GM12875 (cell line): Measurements from ENCODE around the gene CENPP.
A peak's percentile ranks its signal among the peaks of the same experiment; 100 is the strongest.

Experiments
- H3K4me3 ChIP-seq: one replicate; pipeline ENCODE4 v1.5.1; 2011; ENCODE audit warnings: low read depth, low read length, control low read depth
- CTCF ChIP-seq: IDR thresholded peaks from 2 replicates; pipeline ENCODE4 v1.5.1; 2011; ENCODE audit warnings: low read depth, mild to moderate bottlenecking, control low read depth, inconsistent platforms, low read length, moderate library complexity, borderline replicate concordance; ENCODE audit not compliant: insufficient read depth

Gene CENPP

GRCh38 chr9:92500725-92501124 is 175.0 kb downstream of the CENPP start:
- TF ChIP-seq CTCF = no peak
- H3K4me3 ChIP-seq = no peak overlapping the region

- peak; percentile 67 for TF ChIP-seq CTCF
- H3K4me3 ChIP-seq = no peak overlapping the region
These were observed 176.1 kb downstream of the CENPP start for GRCh38 chr9:92501671-92502393.

GRCh38 chr9:92503156-92503555 is 177.4 kb downstream of the CENPP start:
- no peak for TF ChIP-seq CTCF
- no peak overlapping the region for H3K4me3 ChIP-seq

- no peak for TF ChIP-seq CTCF
- H3K4me3 ChIP-seq = no peak overlapping the region
These were observed 179.1 kb downstream of the CENPP start for GRCh38 chr9:92504881-92505280.

- no peak overlapping the region for H3K4me3 ChIP-seq
- no peak for TF ChIP-seq CTCF
These were observed 180.6 kb downstream of the CENPP start for GRCh38 chr9:92506184-92506857.

- no peak overlapping the region for H3K4me3 ChIP-seq
- no peak for TF ChIP-seq CTCF
These were observed 181.3 kb downstream of the CENPP start for GRCh38 chr9:92507005-92507404.

GRCh38 chr9:92507496-92507895 is 181.7 kb downstream of the CENPP start:
- no peak for TF ChIP-seq CTCF

More at GRCh38 chr9:92507496-92507895, 181.7 kb downstream of the CENPP start:
- no peak overlapping the region for H3K4me3 ChIP-seq
